GM23338 (cell line): Measurements from ENCODE around the gene THSD4. TPM values are rescaled to one million over a fixed set of nuclear protein-coding genes. Genes with fewer than 3 reads are reported as not detected.

ENCODE experiments used
- ATAC-seq: fragments of 200-7000 bp; cut with Tn5 transposase; 3 replicates; pipeline ENCODE4 v1.9.1; 2020
- DNase-seq: peaks from one replicate; pipeline ENCODE4 v3.0.0-alpha.2; 2015; ENCODE audit warnings: low spot score
- H2AFZ ChIP-seq: fragments of 200-600 bp; sonication (generic); 2 replicates; pipeline ENCODE4 v1.8.0; 2016; ENCODE audit warnings: antibody characterized with exemption, mild to moderate bottlenecking, moderate library complexity
- H3F3A ChIP-seq: fragments of 200-600 bp; sonication (generic); replicated peaks from 2 replicates; pipeline ENCODE4 v1.8.0; 2017; ENCODE audit warnings: antibody characterized with exemption, mixed run types, low read depth
- H3K27ac ChIP-seq: fragments of 200-600 bp; sonication (generic); 2 replicates; pipeline ENCODE4 v1.6.1; 2016; ENCODE audit warnings: low read depth
- H3K27me3 ChIP-seq: fragments of 200-600 bp; sonication (generic); 2 replicates; pipeline ENCODE4 v1.8.0; 2016; ENCODE audit warnings: mild to moderate bottlenecking, mixed run types, moderate library complexity; ENCODE audit not compliant: insufficient read depth
- H3K36me3 ChIP-seq: fragments of 200-600 bp; sonication (generic); 2 replicates; pipeline ENCODE4 v1.8.0; 2016; ENCODE audit warnings: mild to moderate bottlenecking; ENCODE audit not compliant: insufficient read depth
- H3K4me1 ChIP-seq: fragments of 200-600 bp; sonication (generic); 2 replicates; pipeline ENCODE4 v1.8.0; 2016; ENCODE audit warnings: mild to moderate bottlenecking, moderate library complexity; ENCODE audit not compliant: insufficient read depth
- H3K4me2 ChIP-seq: fragments of 200-600 bp; sonication (generic); 2 replicates; pipeline ENCODE4 v1.7.1; 2017; ENCODE audit warnings: mixed run types
- H3K4me3 ChIP-seq: fragments of 200-600 bp; sonication (generic); 2 replicates; pipeline ENCODE4 v1.6.1; 2016; ENCODE audit warnings: mixed run types
- H3K79me2 ChIP-seq: fragments of 200-600 bp; sonication (generic); replicated peaks from 2 replicates; pipeline ENCODE4 v1.8.0; 2017; ENCODE audit warnings: mild to moderate bottlenecking; ENCODE audit not compliant: insufficient read depth
- H3K9me2 ChIP-seq: fragments of 200-600 bp; sonication (generic); 2 replicates; pipeline ENCODE4 v1.8.0; 2017; ENCODE audit not compliant: insufficient read depth
- H4K20me1 ChIP-seq: fragments of 200-600 bp; sonication (generic); replicated peaks from 2 replicates; pipeline ENCODE4 v1.8.0; 2017; ENCODE audit warnings: mild to moderate bottlenecking; ENCODE audit not compliant: insufficient read depth
- H3K27ac Mint-ChIP-seq: 2 replicates; pipeline ENCODE4 v1.8.0; 2020; ENCODE audit warnings: inconsistent platforms, mild to moderate bottlenecking, moderate library complexity, mixed read lengths
- H3K27me3 Mint-ChIP-seq: 3 replicates; pipeline ENCODE4 v1.8.0; 2022; ENCODE audit warnings: low read depth, mild to moderate bottlenecking, moderate library complexity, mixed read lengths, inconsistent platforms; ENCODE audit not compliant: insufficient read depth, poor library complexity
- H3K36me3 Mint-ChIP-seq: 3 replicates; pipeline ENCODE4 v1.8.0; 2021; ENCODE audit warnings: low read depth, mild to moderate bottlenecking, inconsistent platforms, moderate library complexity, mixed read lengths
- H3K4me1 Mint-ChIP-seq: 3 replicates; pipeline ENCODE4 v1.8.0; 2020; ENCODE audit warnings: mild to moderate bottlenecking, inconsistent platforms, mixed read lengths
- H3K4me3 Mint-ChIP-seq: 3 replicates; pipeline ENCODE4 v1.8.0; 2021; ENCODE audit warnings: moderate library complexity, mild to moderate bottlenecking, inconsistent platforms, mixed read lengths
- H3K9me3 Mint-ChIP-seq: 3 replicates; pipeline ENCODE4 v1.8.0; 2020; ENCODE audit warnings: moderate library complexity, mild to moderate bottlenecking, inconsistent platforms, mixed read lengths
- EZH2 ChIP-seq: fragments of 200-600 bp; sonication (generic); IDR thresholded peaks from one replicate; pipeline ENCODE4 v1.8.0; 2017; ENCODE audit warnings: antibody characterized with exemption, mild to moderate bottlenecking, low read depth; ENCODE audit not compliant: unreplicated experiment
- EZH2phosphoT487 ChIP-seq: fragments of 200-600 bp; sonication (generic); IDR thresholded peaks from one replicate; pipeline ENCODE4 v1.8.1; 2018; ENCODE audit warnings: antibody characterized with exemption; ENCODE audit not compliant: unreplicated experiment
- JUNB ChIP-seq: IDR thresholded peaks from one replicate; pipeline ENCODE4 v1.6.1; 2016; ENCODE audit warnings: antibody characterized with exemption; ENCODE audit not compliant: unreplicated experiment
- NANOG ChIP-seq: IDR thresholded peaks from 2 replicates; pipeline ENCODE4 v1.6.1; 2016; ENCODE audit warnings: antibody characterized with exemption, borderline replicate concordance
- POLR2AphosphoS5 ChIP-seq: IDR thresholded peaks from 2 replicates; pipeline ENCODE4 v1.6.1; 2016; ENCODE audit warnings: antibody characterized with exemption, low read depth
- STAT1 ChIP-seq: IDR thresholded peaks from one replicate; pipeline ENCODE4 v1.6.1; 2016; ENCODE audit warnings: antibody characterized with exemption; ENCODE audit not compliant: unreplicated experiment
- ZNF114 ChIP-seq: fragments of 250-450 bp; sonication (Bioruptor Pico); IDR thresholded peaks from 2 replicates; pipeline ENCODE4 v1.5.0; 2020; ENCODE audit warnings: mild to moderate bottlenecking, moderate library complexity
- ZNF331 ChIP-seq: fragments of 250-450 bp; sonication (Bioruptor Pico); IDR thresholded peaks from 2 replicates; pipeline ENCODE4 v1.5.0; 2020; ENCODE audit warnings: low read depth, mild to moderate bottlenecking, moderate library complexity
- polyA plus RNA-seq: library from polyadenylated mRNA; unstranded; fragments of >200 nt; fragmentation: Nextera tagmentation; extraction: Ambion mirVana; gene quantifications from 2 replicates; pipeline ENCODE4 v1.2.1, GENCODE V29; 2016
- total RNA-seq: library from RNA; depleted of rRNA; stranded (reverse); fragments of >200 nt; shearing (Covaris generic); gene quantifications from 2 replicates; pipeline ENCODE4 v1.2.3, GENCODE V29; 2014
- TF ChIP-seq, protein P1 (sequence below): IDR thresholded peaks from one replicate; pipeline ENCODE4 v1.6.1; 2018; ENCODE audit warnings: antibody characterized with exemption; ENCODE audit not compliant: unreplicated experiment
- TF ChIP-seq, protein P2 (sequence below), 2 experiments: fragments of 200-600 bp in 1 of 2; sonication (generic) in 1 of 2; conservative IDR thresholded peaks; 2 replicates each; pipeline versions ENCODE4 v1.5.1 to v1.6.1; 2016 to 2017; ENCODE audit warnings: antibody characterized with exemption in 2 of 2, low read depth in 2 of 2, mild to moderate bottlenecking in 2 of 2, moderate library complexity in 1 of 2

The THSD4 gene
- total and polyA plus RNA-seq, 2 experiments from 2014 or later: 2.0 to 7.4 TPM

DNA sequence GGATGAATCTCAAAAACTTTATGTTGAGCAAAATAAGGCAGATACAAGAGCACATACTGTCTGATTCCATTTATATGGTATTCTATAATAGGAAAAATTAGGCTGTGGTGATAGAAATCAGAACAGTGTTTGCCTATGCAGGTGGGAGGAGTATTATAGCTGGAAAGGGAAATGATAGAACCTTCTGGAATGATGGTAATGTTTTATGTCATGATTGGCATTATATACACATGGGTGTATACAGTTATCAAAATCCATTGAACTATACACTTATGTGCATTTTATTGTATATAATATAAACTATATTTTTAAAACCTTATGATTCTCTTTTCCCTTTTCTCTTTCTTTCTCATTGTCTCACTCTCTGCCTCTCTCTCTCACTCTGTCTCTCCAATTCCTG is 156.1 kb downstream of the THSD4 start:
- Mint-ChIP-seq H3K4me3 (no peak overlapping the region), H3K9me3 (peaks cover 12% of the 10 kb centered on the region; the same call in 2 of the 3 replicates), H3K27me3 (peaks cover 4% of the 10 kb centered on the region), H3K36me3 (peaks cover 19% of the 10 kb centered on the region; the same call in 2 of the 3 replicates), H3K4me1 (peaks cover 3% of the 10 kb centered on the region; the same call in 2 of the 3 replicates), H3K27ac (no peak overlapping the region)
- H4K20me1 ChIP-seq: no peaks in the 10 kb centered on the region
- no peaks in the 10 kb centered on the region for H3K79me2 ChIP-seq
- ATAC-seq: no peak
- TF ChIP-seq STAT1 (no peak), ZNF331 (CRISPR knock-in tag) (no peak), EZH2 (no peak)
- no peaks in the 10 kb centered on the region for H3K27me3 ChIP-seq
- no peak overlapping the region for H3K4me3 ChIP-seq
- H3K4me1 ChIP-seq: no peaks in the 10 kb centered on the region; the same call in 1 of the 2 replicates
- no peak overlapping the region for H2AFZ ChIP-seq
- no peak overlapping the region for H3K4me2 ChIP-seq
- H3K27ac ChIP-seq: no peak overlapping the region
- DNase-seq: no peak
- H3K9me2 ChIP-seq: no peaks in the 10 kb centered on the region
- no peaks in the 10 kb centered on the region; the same call in 1 of the 2 replicates for H3K36me3 ChIP-seq
- H3F3A ChIP-seq: no peaks in the 10 kb centered on the region

DNA sequence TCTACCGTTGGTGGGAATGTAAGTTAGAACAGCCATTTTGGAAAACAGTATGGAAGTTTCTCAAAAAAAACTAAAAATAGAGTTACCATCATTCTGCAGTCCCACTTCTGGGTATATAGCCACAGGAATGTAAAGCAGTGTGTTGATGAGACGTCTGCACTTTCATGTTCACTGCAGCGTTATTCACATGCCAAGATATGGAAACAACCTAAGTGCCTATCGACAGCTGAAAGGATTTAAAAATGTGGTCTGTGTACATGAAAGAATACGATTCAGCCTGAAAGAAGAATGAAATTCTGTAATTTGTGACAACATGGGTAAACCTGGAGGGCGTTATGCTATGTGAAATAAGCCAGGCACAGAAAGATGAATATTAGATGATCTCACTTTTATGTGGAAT is 157.7 kb downstream of the THSD4 start:
- Histone ChIP-seq H3K4me3 (no peak overlapping the region), H3K9me2 (no peaks in the 10 kb centered on the region), H3F3A (no peaks in the 10 kb centered on the region), H3K4me1 (no peaks in the 10 kb centered on the region; the same call in 1 of the 2 replicates), H3K27ac (no peak overlapping the region), H4K20me1 (no peaks in the 10 kb centered on the region), H3K79me2 (no peaks in the 10 kb centered on the region), H3K36me3 (no peaks in the 10 kb centered on the region), H3K4me2 (no peak overlapping the region), H2AFZ (no peak overlapping the region), H3K27me3 (no peaks in the 10 kb centered on the region)
- ATAC-seq (no peak), DNase-seq (no peak)
- H3K9me3 Mint-ChIP-seq: peaks cover 9% of the 10 kb centered on the region; the same call in 2 of the 3 replicates
- peaks cover 3% of the 10 kb centered on the region; the same call in 2 of the 3 replicates for H3K4me1 Mint-ChIP-seq
- H3K36me3 Mint-ChIP-seq: peaks cover 13% of the 10 kb centered on the region; the same call in 2 of the 3 replicates
- H3K27me3 Mint-ChIP-seq: peaks cover 4% of the 10 kb centered on the region
- no peak overlapping the region for H3K4me3 Mint-ChIP-seq
- no peak overlapping the region for H3K27ac Mint-ChIP-seq
- no peak for TF ChIP-seq NANOG

DNA sequence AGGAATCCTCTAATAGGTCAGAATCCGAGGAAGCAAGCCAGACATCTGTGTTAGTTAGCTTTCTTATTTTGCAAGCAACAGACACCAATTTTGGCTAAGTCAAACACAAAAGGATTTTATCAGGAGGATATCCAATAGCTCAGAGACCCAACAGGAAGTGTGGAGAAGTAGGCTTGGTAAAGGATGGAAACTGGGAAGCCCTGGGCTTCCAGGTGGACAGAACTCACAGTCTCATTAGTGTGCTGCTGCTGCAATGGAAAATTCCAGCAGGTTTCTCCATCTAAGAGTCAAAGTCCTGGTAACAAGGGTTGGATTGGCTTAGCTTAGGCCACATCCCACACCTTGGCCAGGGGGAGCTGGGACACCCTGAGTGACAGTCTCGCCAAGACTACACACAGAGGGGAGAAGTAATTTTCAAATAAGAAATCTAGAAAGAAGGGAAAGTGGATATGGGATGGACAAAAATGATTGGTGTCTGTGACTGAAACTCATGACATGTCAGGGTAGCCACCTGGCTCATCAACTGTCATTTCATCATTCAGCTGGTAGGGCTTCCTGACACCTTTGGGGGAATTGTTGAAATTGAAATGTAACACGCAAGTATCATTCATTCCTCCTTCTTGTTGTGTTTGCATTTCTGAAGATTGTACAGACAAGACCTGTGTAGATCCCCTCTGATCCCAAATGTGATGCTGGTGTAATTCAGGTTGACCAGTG is 158.6 kb downstream of the THSD4 start:
- ATAC-seq: no peak
- H3K4me1 Mint-ChIP-seq: peaks cover 3% of the 10 kb centered on the region; the same call in 2 of the 3 replicates
- Histone ChIP-seq H3K36me3 (no peaks in the 10 kb centered on the region), H3K9me2 (no peaks in the 10 kb centered on the region), H3K4me3 (no peak overlapping the region), H3K4me1 (no peaks in the 10 kb centered on the region; the same call in 1 of the 2 replicates), H3K79me2 (no peaks in the 10 kb centered on the region), H3F3A (no peaks in the 10 kb centered on the region), H3K4me2 (no peak overlapping the region), H4K20me1 (no peaks in the 10 kb centered on the region), H3K27ac (no peak overlapping the region), H2AFZ (no peak overlapping the region), H3K27me3 (no peaks in the 10 kb centered on the region)
- DNase-seq: no peak
- no peak overlapping the region; the same call in 1 of the 2 replicates for H3K27ac Mint-ChIP-seq
- peaks cover 4% of the 10 kb centered on the region for H3K27me3 Mint-ChIP-seq
- H3K9me3 Mint-ChIP-seq: peaks cover 9% of the 10 kb centered on the region; the same call in 1 of the 3 replicates
- H3K36me3 Mint-ChIP-seq: peaks cover 9% of the 10 kb centered on the region; the same call in 2 of the 3 replicates
- no peak overlapping the region for H3K4me3 Mint-ChIP-seq
- TF ChIP-seq ZNF331 (CRISPR knock-in tag): no peak
- TF ChIP-seq, protein P1, sequence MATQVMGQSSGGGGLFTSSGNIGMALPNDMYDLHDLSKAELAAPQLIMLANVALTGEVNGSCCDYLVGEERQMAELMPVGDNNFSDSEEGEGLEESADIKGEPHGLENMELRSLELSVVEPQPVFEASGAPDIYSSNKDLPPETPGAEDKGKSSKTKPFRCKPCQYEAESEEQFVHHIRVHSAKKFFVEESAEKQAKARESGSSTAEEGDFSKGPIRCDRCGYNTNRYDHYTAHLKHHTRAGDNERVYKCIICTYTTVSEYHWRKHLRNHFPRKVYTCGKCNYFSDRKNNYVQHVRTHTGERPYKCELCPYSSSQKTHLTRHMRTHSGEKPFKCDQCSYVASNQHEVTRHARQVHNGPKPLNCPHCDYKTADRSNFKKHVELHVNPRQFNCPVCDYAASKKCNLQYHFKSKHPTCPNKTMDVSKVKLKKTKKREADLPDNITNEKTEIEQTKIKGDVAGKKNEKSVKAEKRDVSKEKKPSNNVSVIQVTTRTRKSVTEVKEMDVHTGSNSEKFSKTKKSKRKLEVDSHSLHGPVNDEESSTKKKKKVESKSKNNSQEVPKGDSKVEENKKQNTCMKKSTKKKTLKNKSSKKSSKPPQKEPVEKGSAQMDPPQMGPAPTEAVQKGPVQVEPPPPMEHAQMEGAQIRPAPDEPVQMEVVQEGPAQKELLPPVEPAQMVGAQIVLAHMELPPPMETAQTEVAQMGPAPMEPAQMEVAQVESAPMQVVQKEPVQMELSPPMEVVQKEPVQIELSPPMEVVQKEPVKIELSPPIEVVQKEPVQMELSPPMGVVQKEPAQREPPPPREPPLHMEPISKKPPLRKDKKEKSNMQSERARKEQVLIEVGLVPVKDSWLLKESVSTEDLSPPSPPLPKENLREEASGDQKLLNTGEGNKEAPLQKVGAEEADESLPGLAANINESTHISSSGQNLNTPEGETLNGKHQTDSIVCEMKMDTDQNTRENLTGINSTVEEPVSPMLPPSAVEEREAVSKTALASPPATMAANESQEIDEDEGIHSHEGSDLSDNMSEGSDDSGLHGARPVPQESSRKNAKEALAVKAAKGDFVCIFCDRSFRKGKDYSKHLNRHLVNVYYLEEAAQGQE: no peak
- TF ChIP-seq JUNB: no peak
- no peak for TF ChIP-seq ZNF114
- no peak for TF ChIP-seq EZH2phosphoT487
- TF ChIP-seq, protein P2, sequence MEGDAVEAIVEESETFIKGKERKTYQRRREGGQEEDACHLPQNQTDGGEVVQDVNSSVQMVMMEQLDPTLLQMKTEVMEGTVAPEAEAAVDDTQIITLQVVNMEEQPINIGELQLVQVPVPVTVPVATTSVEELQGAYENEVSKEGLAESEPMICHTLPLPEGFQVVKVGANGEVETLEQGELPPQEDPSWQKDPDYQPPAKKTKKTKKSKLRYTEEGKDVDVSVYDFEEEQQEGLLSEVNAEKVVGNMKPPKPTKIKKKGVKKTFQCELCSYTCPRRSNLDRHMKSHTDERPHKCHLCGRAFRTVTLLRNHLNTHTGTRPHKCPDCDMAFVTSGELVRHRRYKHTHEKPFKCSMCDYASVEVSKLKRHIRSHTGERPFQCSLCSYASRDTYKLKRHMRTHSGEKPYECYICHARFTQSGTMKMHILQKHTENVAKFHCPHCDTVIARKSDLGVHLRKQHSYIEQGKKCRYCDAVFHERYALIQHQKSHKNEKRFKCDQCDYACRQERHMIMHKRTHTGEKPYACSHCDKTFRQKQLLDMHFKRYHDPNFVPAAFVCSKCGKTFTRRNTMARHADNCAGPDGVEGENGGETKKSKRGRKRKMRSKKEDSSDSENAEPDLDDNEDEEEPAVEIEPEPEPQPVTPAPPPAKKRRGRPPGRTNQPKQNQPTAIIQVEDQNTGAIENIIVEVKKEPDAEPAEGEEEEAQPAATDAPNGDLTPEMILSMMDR (conservative IDR thresholded peaks at IDR 0.05; ENCODE audit: low read depth in 2 of 2): no peak
- TF ChIP-seq POLR2AphosphoS5: no peak
